ENCODE measurements around the gene ZNF563. TPM values are rescaled to one million over a fixed set of nuclear protein-coding genes. Genes with fewer than 3 reads are reported as not detected.

ZNF563 gene
- total RNA-seq, 4 donors from 2014 or later, result 3.1 to 16.9 (median 5.6) TPM

GRCh38 chr19:12287958-12288500 lies 45.4 kb downstream of the ZNF563 start:
- no peak for DNase-seq (ENCODE audit: low spot score in 2 of 2)
- 66 to 87% methylated on average over 1 of the region's 1 CpG for WGBS, 2 donors
- no peak for TF ChIP-seq CTCF (IDR thresholded peaks at IDR 0.05)
- TF ChIP-seq POLR2A (IDR thresholded peaks at IDR 0.05), result no peak
- no peak overlapping the region for H3K4me3 ChIP-seq (ENCODE audit: low read depth, poor library complexity, severe bottlenecking)
- intact Hi-C loops (cut with DNase I; ENCODE audit: low total_unique reads), result no loop called here

GRCh38 chr19:12284631-12285030 lies 48.8 kb downstream of the ZNF563 start:
- no peak for DNase-seq (ENCODE audit: low spot score in 2 of 2)
- TF ChIP-seq POLR2A (IDR thresholded peaks at IDR 0.05) (no peak), CTCF (IDR thresholded peaks at IDR 0.05) (no peak)
- H3K4me3 ChIP-seq (ENCODE audit: low read depth, poor library complexity, severe bottlenecking), result no peak overlapping the region
- WGBS, 2 donors, result 98 to 100% methylated on average over 9 to 18 of the region's 18 CpGs
- intact Hi-C loops (cut with DNase I; ENCODE audit: low total_unique reads), result no loop called here

GRCh38 chr19:12284226-12284625 lies 49.2 kb downstream of the ZNF563 start:
- intact Hi-C loops (cut with DNase I; ENCODE audit: low total_unique reads), result no loop called here
- DNase-seq (ENCODE audit: low spot score in 2 of 2), result no peak
- 95 to 96% methylated on average over 14 of the region's 14 CpGs for WGBS, 2 donors

GRCh38 chr19:12278713-12279112 lies 54.7 kb downstream of the ZNF563 start:
- DNase-seq (ENCODE audit: low spot score in 2 of 2), result no peak
- WGBS, 2 donors, result 71 to 76% methylated on average over 2 of the region's 2 CpGs
- H3K4me3 ChIP-seq (ENCODE audit: low read depth, poor library complexity, severe bottlenecking), result no peak overlapping the region
- no peak for TF ChIP-seq POLR2A (IDR thresholded peaks at IDR 0.05)
- no peak for TF ChIP-seq CTCF (IDR thresholded peaks at IDR 0.05)
- intact Hi-C loops (cut with DNase I; ENCODE audit: low total_unique reads), result no loop called here

More at GRCh38 chr19:12284226-12284625, 49.2 kb downstream of the ZNF563 start:
- TF ChIP-seq CTCF (IDR thresholded peaks at IDR 0.05), result no peak
- no peak for TF ChIP-seq POLR2A (IDR thresholded peaks at IDR 0.05)
- no peak overlapping the region for H3K4me3 ChIP-seq (ENCODE audit: low read depth, poor library complexity, severe bottlenecking)

GRCh38 chr19:12272980-12273901 lies 60.2 kb downstream of the ZNF563 start:
- WGBS, 2 donors, result 96 to 97% methylated on average over 11 of the region's 11 CpGs
- no peak overlapping the region for H3K4me3 ChIP-seq (ENCODE audit: low read depth, poor library complexity, severe bottlenecking)
- DNase-seq (ENCODE audit: low spot score in 2 of 2), result no peak
- TF ChIP-seq CTCF (IDR thresholded peaks at IDR 0.05), result no peak
- TF ChIP-seq POLR2A (IDR thresholded peaks at IDR 0.05), result no peak
- intact Hi-C loops (cut with DNase I; ENCODE audit: low total_unique reads), result no loop called here
